ENCODE results near the gene SIX5.
"Not testable (repeated sequence)": the region's sequence is repeated elsewhere in the genome, so short reads cannot be mapped to it uniquely, and the experiment has no call there.

SIX5 gene

DNA sequence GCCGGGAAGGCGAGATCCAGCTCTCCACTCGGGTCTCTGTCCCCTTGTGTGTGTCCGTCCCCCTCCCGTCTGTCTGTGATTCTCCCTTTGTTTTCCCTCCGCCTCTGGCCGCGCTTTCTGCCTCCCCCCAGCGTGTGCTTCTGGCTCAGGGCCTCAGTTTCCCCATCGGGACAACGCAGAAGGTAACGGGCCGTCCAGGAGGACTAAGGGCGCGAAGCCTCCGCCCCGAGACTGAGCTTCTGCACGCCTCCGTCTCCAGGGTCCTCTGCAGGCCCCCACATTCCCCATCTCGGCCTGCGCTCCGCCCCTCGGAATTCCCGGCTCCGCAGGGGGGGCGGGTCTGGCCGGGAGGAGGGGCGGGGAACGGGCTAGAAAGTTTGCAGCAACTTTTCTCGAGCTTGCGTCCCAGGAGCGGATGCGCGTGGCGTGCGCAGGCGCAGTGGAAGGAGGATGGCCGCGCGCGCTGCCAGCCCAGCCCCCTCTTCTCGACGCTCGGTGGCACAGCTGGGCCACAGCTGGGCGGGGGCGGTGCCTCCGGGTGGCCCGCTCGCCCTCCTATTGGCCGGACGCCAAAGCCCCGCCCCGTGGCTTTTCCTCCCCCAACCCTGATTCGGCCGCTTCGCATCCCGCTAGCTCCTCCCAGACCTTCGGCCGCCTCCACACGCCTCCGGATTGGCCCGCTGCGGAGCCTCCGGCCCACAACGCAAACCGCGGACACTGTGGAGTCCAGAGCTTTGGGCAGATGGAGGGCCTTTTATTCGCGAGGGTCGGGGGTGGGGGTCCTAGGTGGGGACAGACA lies at the start of gene SIX5:
TSS of gene SIX5 (minus strand) at position 269 of the 799 bp plus-strand sequence. CDS start 408 bp downstream, outside the sequence.
- peak; percentile 94 to 97 (median 95) for DNase-seq (ENCODE audit: low read depth in 3 of 3)

DNA sequence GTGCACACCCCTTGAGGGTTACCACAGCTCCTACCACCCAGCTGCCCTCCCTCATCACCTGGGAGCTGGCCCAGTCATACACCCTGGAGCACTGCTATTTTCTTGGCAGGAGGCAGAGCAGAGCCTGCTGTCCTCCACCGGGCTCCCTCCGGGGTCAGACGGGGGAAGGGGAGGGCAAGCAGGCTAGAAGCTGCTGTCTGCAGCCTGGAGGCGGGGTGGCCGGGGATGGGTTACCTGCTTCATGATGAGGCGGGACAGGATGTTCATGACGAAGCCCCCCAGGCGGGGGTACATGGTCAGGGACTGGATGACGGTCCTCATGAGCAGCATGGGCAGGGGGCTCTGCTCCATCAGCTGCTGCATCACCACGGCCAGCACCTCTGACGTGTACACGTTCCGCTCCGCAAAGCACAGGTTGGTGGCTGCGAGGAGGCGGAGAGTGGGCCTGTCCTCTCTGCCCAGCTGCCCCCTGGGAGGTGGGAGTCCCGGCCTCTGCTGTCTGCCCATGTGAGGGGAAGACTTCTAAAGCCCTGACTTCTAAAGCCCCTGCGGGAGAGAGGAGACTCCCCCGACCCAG lies 48.8 kb upstream of the SIX5 start:
- DNase-seq (ENCODE audit: low read depth in 3 of 3): no peak

DNA sequence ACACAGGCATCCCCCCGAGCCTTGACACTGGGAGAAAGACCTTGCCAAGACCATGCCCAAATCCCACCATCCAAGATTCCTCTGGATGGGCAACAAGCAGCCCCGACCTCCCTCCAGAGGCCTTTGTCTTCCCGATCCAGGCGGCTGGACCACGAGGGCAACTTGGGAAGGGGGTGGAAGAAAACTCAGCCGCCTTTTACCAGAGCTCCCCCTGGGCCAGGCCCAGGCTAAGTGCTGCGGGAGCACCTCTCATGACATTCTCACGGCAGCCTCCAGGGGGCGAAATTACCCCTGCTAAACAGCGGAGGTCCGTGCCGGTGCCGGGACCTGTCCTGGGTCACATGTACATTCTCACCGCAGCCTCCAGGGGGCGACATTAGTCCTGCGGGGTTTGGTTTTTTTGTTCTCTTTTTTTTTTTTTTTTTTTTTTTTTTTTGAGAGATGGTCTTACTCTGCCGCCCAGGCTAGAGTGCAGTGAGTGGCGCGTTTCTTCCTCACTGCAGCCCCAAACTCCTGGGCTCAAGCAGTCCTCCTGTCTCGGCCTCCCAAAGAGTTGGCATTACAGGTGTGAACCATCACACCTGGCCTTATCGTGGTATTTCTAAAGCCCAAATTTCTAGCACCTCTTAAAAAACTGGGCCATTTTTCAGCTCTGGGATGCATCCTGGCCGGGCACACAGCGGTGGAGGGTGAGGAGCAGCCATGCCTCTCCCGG lies 48.1 kb upstream of the SIX5 start:
- DNase-seq (ENCODE audit: low read depth in 3 of 3): peak; percentile 93 to 96 (median 96)

DNA sequence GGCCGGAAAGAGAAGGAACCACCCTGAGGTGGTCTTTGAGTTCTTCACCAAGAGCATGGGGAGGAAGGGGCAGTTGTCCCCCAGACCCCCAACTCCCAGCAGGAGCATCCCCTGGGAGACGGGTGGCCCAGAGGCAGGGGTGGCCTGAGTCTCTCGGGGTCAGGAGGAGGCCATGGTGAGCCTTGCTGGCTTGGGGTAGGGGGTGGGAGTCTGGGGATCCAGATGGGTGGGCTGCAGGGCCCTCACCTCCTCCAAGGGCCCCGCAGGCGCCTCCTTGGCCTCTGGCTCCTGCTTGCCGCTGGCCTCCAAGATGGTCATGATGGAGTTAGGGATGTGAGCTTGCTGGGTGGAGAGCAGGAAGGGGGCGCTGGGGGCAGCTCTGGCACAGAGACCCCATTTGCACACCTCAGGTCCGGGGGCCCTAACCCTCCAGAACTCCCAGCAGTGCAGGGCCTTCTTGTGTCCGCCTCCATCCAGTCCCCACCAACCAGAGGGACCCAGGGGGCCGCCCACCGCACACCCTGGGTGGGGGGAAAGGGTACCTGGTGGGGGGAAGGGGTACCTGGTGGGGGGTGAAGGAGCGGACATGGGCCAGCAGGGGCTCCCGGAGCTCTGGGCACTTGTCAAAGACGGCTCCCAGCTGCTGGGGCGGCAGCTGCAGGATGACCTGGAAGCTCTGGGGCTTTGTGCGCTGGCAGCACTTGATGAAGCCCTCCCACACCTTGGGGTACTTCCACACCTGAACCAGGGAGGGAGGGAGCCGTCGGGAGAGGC lies 47.4 kb upstream of the SIX5 start:
- DNase-seq (ENCODE audit: low read depth in 3 of 3): no peak

DNA sequence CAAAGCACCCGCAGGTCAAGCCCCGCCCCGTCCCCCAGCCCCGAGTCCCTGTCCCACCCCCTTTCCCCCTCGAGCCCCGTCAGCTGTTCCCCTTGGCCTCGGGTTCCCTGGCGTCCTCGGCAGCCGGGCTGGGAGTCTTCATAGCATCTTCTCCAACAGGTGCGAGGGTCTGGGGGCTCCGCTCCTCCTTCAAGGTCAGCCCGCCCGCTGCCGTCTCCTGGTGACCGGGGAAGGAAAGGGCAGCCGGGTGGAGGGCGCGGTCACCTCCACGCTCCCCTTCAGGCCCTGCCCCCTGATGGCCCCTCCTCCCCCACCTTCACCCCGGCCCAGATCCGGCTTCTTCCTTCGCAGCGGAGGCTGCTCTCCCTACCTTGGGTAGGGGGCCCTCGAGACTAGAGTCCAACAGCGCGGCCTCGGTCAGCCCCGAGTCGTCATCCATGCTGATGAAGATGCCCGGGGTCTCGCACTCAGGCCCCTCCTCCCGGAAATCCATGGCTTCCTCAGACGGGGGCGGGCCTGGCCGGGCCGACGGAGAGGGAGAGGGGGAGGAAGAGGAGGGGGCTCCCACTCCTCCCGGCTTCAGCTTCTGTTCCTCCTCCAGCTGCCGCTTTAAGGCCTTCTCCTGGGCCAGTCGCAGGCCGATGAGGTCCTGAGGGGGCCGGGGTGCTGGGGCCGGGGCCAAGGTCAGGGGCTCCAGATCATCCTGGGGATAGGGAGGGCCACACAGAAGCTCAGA lies 46.6 kb upstream of the SIX5 start:
- no peak for DNase-seq (ENCODE audit: low read depth in 3 of 3)

DNA sequence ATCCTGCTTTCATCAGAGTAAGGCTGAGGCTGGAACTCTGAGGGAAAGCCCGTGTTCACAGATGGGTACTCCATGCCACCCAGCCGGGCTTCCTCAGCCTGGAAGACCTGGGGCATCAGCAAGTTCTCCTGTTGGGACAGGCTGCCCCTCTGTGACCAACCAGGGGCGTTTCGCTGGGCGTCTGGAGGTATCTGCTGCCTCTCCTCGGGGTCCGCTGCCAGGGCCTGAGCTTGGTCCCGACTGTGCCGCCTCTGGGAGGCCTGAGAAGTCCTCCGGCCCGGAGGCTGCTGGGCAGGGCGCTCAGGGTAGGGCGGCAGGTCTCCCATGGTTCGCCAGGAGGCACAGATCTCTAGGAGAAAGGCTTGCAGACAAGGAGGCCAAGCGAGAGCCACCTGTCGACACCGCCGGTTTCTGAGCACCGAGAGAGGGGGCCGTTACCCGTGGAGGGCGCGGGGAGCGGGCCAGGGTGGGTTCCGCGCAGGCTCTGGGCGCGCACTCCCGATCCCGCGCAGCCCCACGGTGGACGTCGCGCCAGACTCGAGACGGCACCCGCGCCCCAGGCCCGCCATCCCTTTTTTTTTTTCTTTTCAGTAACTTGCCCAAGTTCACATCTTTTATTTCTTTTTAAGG lies 45.9 kb upstream of the SIX5 start, which contains the start of gene RSPH6A:
TSS of gene RSPH6A (minus strand) at position 458 of the 630 bp plus-strand sequence. CDS start at position 326, 132 bp downstream.
- DNase-seq (ENCODE audit: low read depth in 3 of 3): no peak

DNA sequence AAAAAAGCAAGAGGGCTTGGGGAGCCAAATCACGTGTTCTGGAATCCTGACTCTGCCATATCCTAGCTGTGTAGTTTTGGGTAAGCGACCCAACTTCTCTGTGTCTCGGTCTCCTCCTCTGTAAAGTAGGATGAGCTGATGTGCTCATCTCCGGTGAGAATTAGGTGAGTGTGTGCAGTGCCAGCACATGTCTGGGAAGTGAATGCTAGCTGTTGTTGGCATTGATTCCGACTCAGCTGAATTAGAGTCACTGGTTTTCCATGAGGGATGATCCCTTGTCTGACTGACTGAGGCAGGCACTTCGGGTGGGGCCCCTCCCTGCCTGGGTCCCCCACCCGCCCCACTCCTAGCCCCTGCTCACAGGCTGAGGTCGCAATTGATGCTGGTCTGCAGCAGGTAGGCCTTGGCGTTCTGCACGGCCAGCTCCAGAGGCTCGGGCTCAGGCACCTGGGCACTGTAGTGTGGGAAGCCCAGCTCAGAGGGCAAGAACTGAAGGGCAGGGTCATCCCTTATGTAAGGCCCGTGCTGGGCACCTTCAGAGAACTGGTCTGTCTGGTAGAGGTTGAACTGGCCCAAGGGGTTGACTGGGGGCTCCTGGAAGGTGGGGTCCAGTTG lies 45.2 kb upstream of the SIX5 start:
- no peak for DNase-seq (ENCODE audit: low read depth in 3 of 3)

DNA sequence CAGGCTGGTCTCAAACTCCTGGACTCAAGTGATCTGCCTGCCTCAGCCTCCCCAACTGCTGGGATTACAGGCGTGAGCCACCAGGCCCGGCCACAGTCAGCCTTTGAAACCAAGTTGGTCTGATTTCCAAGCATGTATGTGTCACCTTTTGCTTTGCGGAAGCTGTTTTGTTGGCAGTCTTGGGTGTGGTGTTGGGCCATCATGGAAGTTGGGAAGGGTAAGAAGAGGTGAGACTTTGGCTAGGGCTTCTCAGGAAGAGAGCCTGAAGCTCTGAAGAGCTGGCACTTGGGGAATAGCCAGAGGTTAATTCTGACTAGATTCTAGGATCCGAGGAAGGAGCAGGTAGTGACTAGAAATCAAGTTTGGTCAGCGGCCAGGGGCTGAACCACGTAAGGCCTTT lies 43.2 kb upstream of the SIX5 start:
- DNase-seq (ENCODE audit: low read depth in 3 of 3): no peak

DNA sequence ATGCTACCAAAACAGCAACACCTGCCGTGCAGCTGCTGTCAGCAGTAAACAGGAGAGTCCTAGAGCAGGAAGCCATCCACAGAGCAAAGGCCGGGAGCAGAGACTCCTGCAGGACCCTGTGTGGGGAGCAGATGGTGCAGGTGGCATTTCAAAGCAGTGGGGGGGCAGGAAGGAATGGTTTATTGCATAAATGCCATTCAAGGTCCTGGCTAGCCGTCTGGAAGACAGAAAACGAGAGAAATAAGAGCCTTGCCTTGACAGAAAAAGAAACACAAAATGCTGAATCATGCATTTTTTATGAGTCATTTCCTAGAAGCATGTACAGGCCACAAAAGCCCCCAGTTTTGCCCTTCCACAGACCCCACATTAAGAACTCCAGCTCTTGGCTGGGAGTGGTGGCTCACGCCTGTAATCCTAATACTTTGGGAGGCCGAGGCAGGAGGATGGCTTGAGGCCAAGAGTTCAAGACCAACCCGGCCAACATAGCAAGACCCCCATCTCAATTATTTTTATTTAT lies 40.6 kb upstream of the SIX5 start:
- DNase-seq (ENCODE audit: low read depth in 3 of 3): no peak

DNA sequence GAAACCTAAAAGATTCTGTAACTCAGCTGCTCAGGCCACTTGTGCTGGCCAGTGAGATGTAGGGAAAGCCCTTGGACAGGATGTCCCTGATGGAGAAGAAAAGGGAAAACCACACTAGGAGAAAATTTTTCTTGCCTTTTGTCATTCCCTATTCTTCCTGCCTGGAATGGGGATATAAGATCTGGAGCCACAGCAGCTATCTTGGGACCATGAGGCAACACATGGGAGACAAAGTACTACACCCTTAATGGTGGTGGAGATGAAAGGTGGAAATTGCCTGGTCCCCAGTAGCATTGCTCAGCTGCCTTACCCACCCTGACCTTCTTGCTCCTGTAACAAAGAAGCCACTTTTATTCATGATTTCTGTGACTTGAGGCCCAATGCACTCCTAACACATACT lies 36.7 kb upstream of the SIX5 start:
- no peak for DNase-seq (ENCODE audit: low read depth in 3 of 3)

DNA sequence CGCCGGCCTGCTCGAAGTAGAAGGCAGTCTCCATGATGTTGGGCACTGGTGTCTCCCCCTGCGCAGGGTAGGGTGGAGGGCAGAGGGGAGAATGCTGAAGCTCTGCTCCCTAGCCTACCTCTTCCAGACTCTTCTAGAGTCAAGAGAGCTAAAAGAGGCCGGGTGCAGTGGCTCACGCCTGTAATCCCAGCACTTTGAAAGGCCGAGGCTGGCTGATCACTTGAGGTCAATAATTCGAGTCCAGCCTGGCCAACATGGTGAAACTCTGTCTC lies 35.8 kb upstream of the SIX5 start:
- no peak for DNase-seq (ENCODE audit: low read depth in 3 of 3)

DNA sequence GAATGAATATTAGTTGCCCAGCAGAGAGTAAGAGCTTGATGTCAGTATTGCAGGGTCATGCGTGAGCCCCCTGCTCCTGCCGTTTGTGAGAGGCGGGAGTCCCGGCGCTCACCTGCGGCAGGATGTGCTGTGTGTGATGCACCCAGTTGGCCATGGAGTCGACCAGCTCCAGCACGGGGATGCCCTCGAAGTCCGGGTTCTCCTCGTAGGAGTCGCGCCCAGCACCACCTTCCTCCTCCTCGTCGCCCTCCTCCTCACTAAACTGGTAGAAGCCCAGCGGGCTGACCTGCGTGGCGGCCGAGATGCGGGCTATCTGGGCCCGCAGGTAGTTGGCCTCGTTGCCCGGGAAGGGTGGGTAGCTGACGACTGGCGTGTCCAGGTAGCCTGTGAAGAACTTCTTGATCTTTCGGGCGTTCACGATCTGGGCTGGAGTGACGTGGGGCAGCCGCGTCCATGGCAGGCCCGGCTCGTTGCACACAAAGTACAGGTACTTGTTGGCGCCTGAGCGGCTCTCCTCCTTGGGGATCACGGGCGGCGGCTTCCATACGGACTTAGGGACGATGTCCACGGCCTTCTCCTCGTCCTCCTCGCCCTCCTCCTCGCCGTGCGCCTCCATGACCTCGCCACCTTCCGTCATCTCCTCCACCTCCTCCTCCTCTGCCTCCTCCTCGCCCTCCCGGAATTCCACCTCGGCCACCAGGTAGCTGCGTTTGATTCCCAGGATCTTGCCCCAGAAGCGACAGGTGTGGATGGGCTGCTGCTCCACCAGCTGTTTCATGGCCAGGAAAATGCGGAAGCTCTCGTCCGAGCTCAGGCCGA lies 35.3 kb upstream of the SIX5 start:
- DNase-seq (ENCODE audit: low read depth in 3 of 3): no peak

DNA sequence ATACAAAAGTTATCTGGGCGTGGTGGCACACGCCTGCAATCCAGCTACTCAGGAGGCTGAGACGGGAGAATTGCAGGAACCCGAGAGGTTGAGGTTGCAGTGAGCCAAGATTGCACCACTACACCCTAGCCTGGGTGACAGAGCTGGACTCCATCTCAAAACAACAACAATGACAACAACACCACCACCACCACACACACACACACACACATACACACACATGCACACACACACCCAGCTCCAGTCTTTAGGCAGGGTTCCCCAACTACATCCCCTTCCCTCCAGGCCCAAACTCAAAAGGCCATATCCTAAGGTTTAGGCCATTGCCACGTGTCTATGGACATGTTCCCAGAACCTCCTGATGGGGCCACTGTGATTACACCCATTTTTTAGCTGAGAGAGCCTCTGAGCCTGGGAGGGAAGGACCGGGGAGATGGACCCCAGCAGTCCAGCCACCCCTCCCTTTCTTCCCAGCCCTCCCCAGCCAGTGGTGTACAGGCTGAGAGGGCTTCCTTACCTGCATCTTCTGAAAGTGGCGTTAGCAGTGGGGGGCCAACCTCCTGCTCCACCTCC lies 32.6 kb upstream of the SIX5 start:
- no peak for DNase-seq (ENCODE audit: low read depth in 3 of 3)

DNA sequence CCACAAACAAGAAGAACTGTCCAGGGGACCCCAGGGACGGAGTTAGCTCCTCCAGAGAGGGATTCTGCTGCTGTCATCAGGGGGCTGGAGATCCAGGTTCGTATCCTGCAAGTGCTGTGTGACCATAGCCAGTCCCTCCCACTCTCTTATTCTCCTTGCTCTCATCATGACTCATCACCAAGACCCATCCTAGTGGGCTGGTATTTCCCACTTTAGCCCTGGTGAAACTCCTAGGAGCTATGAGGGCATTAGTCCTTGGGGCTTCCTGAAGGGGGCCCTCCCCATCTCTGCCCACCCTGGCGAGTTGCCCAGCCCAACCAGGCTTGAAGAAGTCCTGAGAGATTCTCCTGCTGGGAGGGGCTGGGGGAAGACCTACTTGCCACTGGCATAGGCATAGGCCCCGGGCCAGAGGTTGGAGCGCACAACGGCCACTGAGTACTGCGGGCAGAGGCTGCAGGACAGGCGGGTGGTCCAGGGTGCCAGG lies 31.1 kb upstream of the SIX5 start:
- no peak for DNase-seq (ENCODE audit: low read depth in 3 of 3)

DNA sequence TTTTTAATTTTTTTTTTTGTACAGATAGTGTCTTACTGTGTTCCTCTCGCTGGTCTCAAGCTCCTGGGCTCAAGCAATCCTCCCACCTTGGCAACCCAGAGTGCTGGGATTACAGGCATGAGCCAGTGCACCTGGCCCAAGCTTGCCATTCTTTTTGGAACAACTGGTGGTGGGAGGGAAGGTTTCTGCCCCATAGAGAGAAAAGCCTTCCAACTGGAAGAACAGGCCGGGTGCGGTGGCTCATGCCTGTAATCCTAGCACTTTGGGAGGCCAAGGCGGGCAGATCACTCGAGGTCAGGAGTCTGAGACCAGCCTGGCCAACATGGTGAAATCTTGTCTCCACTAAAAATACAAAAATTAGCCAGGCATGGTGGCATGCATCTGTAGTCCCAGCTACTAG lies 30.5 kb upstream of the SIX5 start:
- DNase-seq (ENCODE audit: low read depth in 3 of 3): not testable (repeated sequence)

DNA sequence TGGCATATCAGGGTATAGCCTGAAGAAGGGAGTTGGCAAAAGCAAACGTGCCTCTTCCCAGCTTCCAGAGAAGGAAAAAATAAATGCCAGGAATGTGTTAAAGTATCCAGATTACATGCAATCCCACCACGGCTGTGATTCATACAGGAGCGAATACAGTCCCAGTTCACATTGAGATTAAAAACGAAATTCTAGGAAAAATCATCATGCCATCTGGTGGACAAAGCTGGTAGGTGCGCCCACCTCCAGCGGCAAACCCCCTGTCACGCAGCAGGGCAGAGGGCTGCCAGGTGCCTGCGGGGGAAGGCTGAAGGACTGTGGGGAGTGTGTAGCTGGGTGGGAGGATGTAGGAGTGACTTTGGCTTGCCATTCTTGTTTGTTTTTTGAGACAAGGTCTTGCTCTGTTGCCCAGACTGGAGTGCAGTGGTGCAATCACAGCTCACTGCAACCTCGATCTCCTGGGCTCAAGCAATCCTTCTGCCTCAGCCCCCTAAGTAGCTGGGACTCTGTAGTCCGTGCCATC lies 30.0 kb upstream of the SIX5 start:
- DNase-seq (ENCODE audit: low read depth in 3 of 3): peak in 2 of 3 donors; percentile 27 to 37

DNA sequence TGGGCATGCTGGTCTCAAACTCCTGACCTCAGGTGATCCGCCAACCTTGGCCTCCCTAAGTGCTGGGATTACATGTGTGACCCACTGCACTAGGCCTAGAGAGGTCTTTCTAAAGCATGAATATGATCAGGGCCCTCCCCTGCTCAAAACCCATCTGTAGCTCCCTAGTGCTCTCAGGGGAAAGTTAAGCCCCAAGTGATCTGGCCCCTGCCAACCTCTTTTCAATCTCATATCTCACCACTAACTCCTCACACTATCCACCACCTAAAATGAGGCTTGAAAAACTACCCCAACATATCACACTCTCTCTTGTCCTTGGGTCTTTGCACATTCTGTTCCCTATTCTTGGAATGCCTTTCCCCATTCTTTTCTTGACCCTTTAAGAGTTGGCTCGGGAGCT lies 25.6 kb upstream of the SIX5 start:
- DNase-seq (ENCODE audit: low read depth in 3 of 3): no peak

DNA sequence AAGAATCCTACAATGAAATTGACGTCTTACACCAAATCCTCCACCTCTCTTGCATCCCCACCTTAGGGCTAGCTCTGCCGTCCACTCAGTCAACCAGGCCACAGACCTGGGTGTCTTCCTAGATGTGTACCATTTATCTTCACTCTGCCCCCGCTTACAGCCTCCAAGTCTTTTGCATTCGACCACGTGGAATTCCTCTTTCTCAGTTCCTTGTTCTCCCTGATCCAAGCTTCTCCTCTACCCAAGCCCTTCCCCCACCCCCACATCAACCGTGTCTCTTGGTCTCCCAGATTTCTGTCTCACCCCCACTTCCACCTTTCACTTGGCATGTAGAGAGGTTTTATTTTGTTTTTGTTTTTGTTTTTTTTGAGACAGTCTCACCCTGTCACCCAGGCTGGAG lies 24.8 kb upstream of the SIX5 start:
- no peak for DNase-seq (ENCODE audit: low read depth in 3 of 3)

DNA sequence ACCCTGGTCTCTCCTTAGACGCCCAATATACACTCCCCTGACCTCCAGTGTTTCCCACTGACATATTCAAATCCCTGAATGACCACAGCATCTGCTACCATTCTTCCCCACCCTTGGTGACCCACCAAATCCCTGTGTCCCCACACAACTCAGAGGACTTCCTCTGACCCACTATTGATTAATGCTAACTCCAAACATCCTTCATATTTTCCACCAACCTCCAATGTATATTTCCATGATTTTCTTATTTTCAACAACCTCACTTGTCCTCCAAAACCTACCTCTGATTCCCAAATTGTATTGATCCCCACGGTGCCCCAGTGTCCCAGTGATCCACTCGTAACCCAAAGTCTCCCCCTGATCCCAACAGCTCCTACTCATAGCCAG lies 24.1 kb upstream of the SIX5 start:
- DNase-seq (ENCODE audit: low read depth in 3 of 3): no peak
